ENCODE data around the gene PLCB2.
A peak's percentile ranks its signal among the peaks of the same experiment; 100 is the strongest.

The PLCB2 gene

GRCh38 chr15:40240619-40241221, 67.0 kb downstream of the PLCB2 start:
- H3K4me2 ChIP-seq (ENCODE audit: low read length) = no peak overlapping the region
- no peaks in the 10 kb centered on the region for H3K36me3 ChIP-seq (ENCODE audit: insufficient read depth, low read length)
- peaks cover 12% of the 10 kb centered on the region for H3K4me1 ChIP-seq (ENCODE audit: control insufficient read depth, insufficient read depth, low read length)
- H3K4me3 ChIP-seq (ENCODE audit: low read length) = no peak overlapping the region
- H3K9me3 ChIP-seq (replicated peaks; ENCODE audit: low read length) = no peaks in the 10 kb centered on the region
- peaks cover 31% of the 10 kb centered on the region for H3K27me3 ChIP-seq (ENCODE audit: control insufficient read depth, insufficient read depth, low read length)
- no peak overlapping the region for H3K9ac ChIP-seq (ENCODE audit: low read depth, low read length)

DNA sequence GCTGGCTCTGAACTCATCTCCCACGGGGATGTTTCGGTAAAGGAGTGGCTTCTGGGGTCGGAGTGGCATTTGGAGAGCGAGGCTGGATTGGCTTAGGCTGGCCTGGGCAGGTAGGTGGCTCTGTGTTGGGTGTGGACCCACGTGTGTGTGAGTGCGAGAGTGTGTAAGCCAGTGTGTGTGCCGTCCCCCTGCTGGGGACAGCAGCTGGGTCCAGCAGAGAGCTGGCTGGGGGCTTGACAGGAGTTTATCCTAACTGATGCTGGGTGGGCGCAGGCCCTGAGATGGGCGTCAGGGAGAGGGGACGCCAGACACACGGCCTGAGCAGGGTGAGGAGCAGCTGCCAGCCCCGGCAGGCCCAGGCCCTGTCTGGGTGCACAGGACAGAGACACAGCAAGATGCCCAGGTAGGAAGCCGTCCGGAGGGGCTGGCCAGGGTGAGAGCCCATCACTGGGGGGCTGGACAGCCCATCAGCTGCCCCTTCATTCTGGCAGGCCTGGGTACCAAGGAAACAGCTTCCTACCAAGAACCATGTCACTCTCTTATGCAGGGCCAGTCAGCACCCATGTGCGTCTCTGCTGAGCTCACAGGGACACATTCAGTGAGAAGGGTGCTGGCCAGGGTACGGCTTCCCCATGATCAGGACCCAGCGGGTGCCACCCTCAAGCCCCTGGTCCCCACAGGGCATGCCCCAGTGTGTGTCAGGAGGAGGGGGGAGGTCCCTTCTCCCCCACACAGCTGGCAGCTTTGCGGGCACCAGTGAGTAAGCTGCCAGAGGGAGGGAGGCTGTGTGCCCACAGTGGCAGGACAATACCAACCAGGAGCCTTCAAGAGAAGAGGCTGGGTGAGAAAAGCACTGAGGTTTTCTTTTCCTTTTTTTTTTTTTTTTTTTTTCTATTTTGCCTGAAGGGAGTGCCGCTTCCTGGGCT, 67.8 kb downstream of the PLCB2 start:
- Histone ChIP-seq H3K36me3 (ENCODE audit: insufficient read depth, low read length) (no peaks in the 10 kb centered on the region), H3K4me3 (ENCODE audit: low read length) (no peak overlapping the region), H3K9me3 (replicated peaks; ENCODE audit: low read length) (no peaks in the 10 kb centered on the region), H3K9ac (ENCODE audit: low read depth, low read length) (no peak overlapping the region), H3K4me2 (ENCODE audit: low read length) (no peak overlapping the region), H3K4me1 (ENCODE audit: control insufficient read depth, insufficient read depth, low read length) (peaks cover 12% of the 10 kb centered on the region), H3K27me3 (ENCODE audit: control insufficient read depth, insufficient read depth, low read length) (peaks cover 23% of the 10 kb centered on the region)

DNA sequence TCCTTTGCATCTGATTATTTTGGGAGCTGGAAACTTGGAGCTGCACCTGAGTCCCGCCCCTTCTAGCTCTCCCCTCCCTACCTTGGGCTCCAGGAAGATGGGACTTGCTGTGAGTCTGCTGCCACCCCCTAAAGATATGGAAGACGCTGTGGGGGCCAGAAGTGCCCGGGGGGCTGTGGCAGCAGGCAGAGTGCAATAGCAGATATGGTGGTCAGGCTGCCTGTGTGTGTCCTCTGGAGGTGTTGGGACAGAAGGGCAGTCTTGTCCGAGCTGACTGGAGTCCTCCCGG, 68.4 kb downstream of the PLCB2 start:
- peak overlapping the region; percentile 86 for H3K4me2 ChIP-seq (ENCODE audit: low read length)
- H3K4me3 ChIP-seq (ENCODE audit: low read length) = peak overlapping the region; percentile 68
- peaks cover 12% of the 10 kb centered on the region for H3K4me1 ChIP-seq (ENCODE audit: control insufficient read depth, insufficient read depth, low read length)
- H3K27me3 ChIP-seq (ENCODE audit: control insufficient read depth, insufficient read depth, low read length) = peaks cover 19% of the 10 kb centered on the region
- H3K9ac ChIP-seq (ENCODE audit: low read depth, low read length) = no peak overlapping the region
- H3K36me3 ChIP-seq (ENCODE audit: insufficient read depth, low read length) = no peaks in the 10 kb centered on the region
- H3K9me3 ChIP-seq (replicated peaks; ENCODE audit: low read length) = no peaks in the 10 kb centered on the region

DNA sequence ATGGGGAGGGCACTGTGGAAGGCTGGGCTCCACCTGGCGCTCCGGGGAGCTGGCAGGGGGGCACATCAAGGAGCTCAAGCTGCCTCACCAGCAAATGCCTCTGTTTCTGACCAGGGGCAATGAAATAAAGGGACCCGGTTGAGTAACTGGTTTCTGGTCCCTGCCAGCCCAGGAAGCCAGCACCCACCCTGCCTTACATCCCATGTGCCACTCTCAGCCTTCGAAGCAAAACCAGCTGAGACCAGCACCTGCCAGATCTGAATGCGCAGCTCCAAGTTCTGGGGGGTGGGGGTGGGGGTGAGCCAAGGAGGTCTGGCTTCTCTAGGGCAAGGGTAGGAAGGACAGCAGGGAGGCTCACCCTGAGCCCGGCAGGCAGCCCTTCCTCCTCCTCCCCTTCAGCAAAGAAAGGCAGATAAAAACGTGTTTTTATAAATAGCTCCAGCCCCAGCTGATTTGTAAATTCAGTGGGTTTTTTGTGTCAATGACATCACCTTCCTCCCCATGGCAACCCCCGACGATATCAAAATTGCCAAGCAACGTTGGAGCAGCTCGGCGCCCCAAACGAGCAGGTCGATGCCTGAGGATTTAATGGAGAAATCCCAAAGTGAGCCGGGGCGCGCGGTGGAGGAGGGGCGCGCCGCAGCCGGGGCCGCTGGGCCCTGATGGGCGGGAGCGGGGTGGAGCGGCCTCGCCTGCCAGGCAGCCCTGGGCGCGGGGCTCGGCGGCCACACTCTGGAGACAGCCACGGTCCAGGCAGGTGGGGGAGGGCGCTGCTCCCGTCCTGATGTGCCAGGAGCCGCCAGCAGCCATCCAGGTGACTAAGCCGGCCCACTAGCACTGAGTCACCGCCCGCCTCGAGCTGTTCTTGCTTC, 69.0 kb downstream of the PLCB2 start, which contains the start of gene PAK6:
TSS of gene PAK6 (plus strand) at position 532 of the 872 bp plus-strand sequence. CDS start 25,723 bp downstream, outside the sequence.
- peaks cover 17% of the 10 kb centered on the region for H3K27me3 ChIP-seq (ENCODE audit: control insufficient read depth, insufficient read depth, low read length)
- peak within 1 kb of the TSS; percentile 68 for H3K4me3 ChIP-seq (ENCODE audit: low read length)
- H3K9ac ChIP-seq (ENCODE audit: low read depth, low read length) = no peak within 1 kb of the TSS
- peak within 1 kb of the TSS; percentile 86 for H3K4me2 ChIP-seq (ENCODE audit: low read length)
- H3K36me3 ChIP-seq (ENCODE audit: insufficient read depth, low read length) = no peaks in the 10 kb centered on the region
- H3K4me1 ChIP-seq (ENCODE audit: control insufficient read depth, insufficient read depth, low read length) = peaks cover 12% of the 10 kb centered on the region
- H3K9me3 ChIP-seq (replicated peaks; ENCODE audit: low read length) = no peaks in the 10 kb centered on the region

Data from skeletal muscle satellite cell (primary cell).